GM18508 (cell line): ENCODE measurements around the gene PHRF1.

Experiments
- ATAC-seq: cut with Tn5 transposase; IDR thresholded peaks from one replicate; pipeline ENCODE4 v1.9.1; 2021; ENCODE audit warnings: moderate number of reproducible peaks; ENCODE audit not compliant: insufficient read depth, unreplicated experiment

The PHRF1 gene

GRCh38 chr11:555780-556661, 20.2 kb upstream of the PHRF1 start:
- no peak for ATAC-seq

- ATAC-seq, result no peak
Measured at GRCh38 chr11:556662-557256, 19.5 kb upstream of the PHRF1 start.

DNA sequence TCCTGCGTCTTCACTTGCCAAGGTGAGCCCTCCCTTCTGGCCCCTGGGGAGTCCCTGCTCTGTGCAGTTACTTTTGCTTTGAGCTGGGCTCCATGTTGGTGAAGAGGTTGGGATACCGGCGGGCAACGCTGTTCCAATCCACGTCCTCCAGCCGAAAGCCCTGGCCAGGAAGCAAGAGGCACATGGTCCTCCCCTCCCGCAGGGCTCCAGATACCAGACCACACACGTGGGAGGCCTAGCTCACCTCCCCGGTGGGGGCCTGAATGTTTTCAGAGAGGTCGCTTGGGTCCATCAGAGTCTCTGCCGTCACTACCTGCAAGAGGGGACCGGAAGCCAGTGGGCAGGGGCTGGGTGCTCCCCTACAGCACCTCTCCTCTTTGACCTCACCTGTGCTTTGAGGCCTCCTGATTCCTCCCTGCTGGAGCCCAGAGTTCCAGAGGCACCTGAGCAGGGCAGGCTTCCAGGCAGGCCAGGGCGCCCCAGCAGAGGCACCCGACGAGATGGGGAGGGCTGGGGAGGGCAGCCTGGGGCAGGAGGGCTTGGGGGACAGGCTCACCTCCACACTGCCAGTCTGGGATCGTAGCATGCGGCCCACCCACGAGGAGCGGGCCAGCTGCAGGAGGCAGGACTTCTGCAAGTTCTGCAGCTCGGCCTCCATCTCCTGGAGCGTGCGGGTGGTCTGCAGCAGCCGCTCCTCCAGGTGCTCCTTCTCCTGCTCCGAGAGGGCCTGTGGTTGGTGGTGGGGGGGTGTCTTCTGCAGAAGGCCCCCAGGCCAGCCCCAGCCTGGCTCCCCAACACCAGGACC, 18.7 kb upstream of the PHRF1 start:
- ATAC-seq, result no peak

- ATAC-seq, result no peak
Measured at GRCh38 chr11:558503-558902, 17.8 kb upstream of the PHRF1 start.

DNA sequence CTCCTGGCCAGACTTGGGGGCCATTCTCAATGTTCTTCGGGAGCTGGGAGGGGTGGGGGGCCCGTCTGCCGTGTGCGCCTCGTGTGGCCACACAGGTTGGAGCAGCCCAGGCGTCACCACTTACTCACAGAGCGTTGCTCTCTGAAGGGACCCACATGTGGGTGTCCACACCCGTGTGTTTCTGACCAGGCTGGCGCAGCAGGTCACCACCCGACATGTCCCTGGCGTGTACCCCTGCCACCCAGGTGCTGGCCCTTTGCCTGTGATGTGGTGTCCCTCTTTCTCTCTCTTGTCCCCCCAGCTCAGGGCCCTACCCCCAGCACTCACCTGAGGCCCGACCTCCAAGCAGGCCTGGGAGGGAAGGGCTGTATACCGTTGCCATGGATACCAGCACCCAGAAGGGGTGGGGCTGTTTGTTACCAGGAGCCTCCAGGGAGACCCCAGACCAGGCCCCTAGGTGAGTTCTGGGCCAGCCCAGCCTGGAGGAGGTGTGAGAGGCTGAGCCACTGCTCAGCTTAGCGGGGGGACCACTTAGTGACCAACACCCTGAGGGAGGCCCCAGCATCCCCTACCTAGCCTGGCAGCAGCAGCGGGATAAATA, 17.1 kb upstream of the PHRF1 start:
- ATAC-seq, result no peak

- no peak for ATAC-seq
Measured at GRCh38 chr11:559712-560304, 16.5 kb upstream of the PHRF1 start.

DNA sequence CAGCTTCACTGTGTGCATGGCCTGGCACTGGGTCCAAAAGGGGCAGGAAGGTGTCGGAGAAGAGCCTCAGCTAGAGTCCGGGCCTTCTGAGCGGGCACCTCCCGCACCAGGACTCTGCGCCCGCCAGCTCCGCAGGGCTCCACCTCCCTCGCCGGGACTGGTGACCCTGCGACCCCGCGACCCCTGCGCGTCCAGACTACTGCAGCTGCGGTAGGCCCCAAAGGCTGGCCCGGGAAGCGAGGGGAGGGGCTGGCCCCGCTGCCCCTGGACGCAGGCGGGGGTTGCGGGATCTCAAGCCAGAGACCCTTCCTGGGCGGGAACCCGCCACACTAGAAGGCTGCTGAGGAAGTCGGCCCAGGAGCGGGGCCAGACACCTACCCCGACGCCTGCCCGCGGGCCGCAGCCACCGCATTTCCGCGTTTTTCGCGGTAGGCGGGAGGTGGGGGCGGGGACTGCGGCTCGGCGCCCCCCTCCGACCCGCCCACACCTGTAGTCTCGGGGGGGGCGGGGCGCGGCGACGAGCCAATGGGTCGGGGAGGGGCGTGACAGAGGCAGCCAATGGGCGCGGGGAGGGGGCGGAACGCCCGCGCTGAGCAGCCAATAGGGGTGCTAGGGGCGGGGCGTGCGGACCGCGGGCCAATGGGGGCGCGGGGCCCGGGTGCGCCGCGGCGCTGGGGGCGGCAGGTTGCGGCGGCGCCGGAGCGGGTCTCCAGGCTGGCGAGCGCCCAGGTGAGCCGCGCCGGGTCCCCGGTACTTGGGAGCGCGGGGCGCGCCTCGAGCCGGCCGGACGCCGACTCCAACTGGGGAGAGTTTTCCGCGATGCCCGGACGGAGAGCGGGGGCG, 15.7 kb upstream of the PHRF1 start, which contains the start of the genes LMNTD2 and RASSF7:
TSS of gene LMNTD2 (minus strand) at position 434 of the 843 bp plus-strand sequence. CDS start at position 412, 22 bp downstream.
TSS of gene RASSF7 (plus strand) at position 666 of the 843 bp plus-strand sequence. CDS start 799 bp downstream, outside the sequence.
- ATAC-seq, result no peak

DNA sequence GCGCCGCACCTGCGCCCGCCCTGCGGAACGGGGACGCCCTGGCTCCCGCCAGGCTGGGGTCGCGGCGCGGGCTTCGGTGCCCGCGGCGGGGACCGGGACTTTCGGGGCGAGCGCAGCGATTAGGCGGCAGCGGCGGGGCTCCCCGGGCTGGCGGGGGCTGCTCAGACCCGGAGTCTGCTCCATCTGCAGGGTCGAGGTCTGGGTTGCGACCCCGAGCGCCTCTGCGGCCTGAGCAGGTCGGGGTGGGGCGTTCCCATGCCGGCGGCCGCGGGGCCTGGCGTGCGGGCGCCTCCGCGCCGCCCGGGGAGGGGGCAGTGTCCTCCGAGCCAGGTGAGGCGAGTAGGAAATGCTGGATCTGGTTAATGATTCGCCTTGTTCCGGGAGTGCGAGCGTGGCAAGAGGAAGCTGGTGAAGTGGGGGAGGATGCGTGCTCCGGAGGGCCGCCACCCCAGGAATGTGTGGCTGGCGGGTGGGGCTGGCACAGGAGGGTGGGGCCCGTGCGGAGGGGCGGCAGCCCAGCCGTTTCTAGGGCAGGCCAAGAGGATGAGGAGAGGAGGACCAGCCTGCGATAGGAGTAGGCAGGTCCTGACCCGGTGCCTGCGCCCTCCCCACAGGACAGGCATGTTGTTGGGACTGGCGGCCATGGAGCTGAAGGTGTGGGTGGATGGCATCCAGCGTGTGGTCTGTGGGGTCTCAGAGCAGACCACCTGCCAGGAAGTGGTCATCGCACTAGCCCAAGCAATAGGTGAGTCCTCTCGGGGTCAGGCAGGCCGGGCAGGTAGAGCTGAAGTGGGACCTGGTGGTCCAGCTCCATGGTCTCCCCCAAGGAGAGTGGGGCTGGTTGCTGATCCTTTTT, 14.9 kb upstream of the PHRF1 start:
- no peak for ATAC-seq

GRCh38 chr11:562046-562645, 14.1 kb upstream of the PHRF1 start:
- ATAC-seq, result no peak

DNA sequence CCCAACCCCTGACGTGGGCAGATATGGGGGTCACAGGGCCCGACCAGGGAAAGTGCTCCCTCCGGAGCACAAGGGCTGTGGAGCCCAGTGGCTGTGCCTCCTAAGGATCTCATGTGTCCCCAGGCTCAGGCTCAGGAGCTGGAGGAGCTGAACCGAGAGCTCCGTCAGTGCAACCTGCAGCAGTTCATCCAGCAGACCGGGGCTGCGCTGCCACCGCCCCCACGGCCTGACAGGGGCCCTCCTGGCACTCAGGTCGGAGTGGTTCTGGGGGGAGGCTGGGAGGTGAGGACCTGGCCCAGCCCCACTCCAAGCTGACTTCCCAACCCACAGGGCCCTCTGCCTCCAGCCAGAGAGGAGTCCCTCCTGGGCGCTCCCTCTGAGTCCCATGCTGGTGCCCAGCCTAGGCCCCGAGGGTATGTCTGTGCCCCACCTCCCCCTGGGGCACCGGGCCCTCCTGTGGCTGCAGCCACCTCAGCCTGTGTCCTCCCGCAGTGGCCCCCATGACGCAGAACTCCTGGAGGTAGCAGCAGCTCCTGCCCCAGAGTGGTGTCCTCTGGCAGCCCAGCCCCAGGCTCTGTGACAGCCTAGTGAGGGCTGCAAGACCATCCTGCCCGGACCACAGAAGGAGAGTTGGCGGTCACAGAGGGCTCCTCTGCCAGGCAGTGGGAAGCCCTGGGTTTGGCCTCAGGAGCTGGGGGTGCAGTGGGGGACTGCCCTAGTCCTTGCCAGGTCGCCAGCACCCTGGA, 13.0 kb upstream of the PHRF1 start:
- ATAC-seq, result no peak

- ATAC-seq, result no peak
Measured at GRCh38 chr11:563812-564578, 12.3 kb upstream of the PHRF1 start.

DNA sequence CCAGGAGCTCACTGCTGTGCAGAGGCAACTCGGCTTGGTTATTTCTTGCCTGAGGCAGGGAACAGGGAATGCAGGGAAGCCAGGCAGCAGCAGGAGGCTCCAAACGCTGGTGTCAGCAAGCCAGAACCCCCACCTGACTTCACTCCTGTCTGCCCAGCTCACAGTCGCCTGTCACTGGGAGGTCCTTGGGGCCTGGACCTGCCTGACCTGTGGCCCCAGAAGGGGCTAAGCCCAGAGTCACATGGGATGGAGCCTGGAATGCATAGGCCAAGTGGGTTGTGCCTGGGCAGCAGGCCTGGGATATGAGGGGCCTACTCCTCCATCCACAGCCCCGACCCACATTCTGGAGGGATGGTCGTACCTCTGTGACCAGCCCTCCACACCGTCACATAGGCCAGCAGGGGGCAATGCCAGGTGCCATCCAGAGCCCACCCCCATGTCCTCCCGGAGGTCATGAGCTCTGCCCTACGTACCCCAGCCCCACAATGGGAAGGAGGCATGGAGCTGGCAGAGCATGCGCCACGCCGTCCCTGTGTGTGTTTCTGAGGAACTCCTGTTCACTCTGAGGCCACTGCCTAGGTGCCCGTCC, 10.3 kb upstream of the PHRF1 start:
- ATAC-seq, result no peak

DNA sequence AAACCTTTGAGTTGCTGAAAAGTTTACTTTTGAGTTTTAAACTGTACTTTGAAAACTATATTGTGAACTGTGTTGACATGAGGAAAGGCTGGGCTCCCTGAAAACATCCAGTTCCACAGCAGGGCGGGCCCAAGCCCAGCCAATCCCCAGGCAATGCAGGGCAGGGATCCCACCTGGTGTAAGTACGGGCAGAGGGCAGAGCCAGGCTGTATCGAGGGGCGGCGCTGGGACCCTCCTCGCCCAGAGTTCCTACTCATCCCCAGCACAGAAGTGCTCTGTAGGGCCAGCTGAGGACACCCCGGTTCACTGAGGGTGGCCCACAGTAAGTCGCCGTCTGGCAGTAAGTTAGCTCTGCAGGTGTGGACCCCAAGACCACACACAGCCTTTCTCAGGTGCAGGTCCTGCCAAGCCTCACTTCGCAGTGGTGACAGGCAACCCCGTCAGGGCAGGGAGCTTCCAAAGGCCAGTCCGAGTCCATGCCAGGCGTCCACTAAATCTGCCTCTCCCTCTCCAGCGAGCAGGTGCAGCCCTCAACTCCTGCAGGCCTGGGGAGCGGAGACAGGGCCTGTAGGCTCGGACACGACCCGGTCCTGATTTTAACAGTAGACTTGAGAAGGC, 9.2 kb upstream of the PHRF1 start:
- ATAC-seq, result no peak

- no peak for ATAC-seq
Measured at GRCh38 chr11:567629-568292, 8.5 kb upstream of the PHRF1 start.
